Left lobe of liver (tissue), 2 donors: ENCODE results near the gene NCK1. TPM values are rescaled to one million over a fixed set of nuclear protein-coding genes. Genes with fewer than 3 reads are reported as not detected.

Experiments
- ATAC-seq: fragments of 200-7000 bp; cut with Tn5 transposase; one replicate; pipeline ENCODE4 v1.9.1; 2020; ENCODE audit warnings: mild to moderate bottlenecking, moderate library complexity
- DNase-seq: peaks from one replicate; pipeline ENCODE4 v3.0.0-alpha.2; 2020; ENCODE audit warnings: low spot score
- total RNA-seq: library from RNA; stranded (reverse); gene quantifications from one replicate; pipeline ENCODE4 v1.2.1, GENCODE V29; 2021
- donor health status: DM: no; HTN: no; CAD: no; lungs with moderate emphysema.
- donor health status: DM: no; HTN: yes; CAD: no.

Gene NCK1
- 19.0 TPM for total RNA-seq

DNA sequence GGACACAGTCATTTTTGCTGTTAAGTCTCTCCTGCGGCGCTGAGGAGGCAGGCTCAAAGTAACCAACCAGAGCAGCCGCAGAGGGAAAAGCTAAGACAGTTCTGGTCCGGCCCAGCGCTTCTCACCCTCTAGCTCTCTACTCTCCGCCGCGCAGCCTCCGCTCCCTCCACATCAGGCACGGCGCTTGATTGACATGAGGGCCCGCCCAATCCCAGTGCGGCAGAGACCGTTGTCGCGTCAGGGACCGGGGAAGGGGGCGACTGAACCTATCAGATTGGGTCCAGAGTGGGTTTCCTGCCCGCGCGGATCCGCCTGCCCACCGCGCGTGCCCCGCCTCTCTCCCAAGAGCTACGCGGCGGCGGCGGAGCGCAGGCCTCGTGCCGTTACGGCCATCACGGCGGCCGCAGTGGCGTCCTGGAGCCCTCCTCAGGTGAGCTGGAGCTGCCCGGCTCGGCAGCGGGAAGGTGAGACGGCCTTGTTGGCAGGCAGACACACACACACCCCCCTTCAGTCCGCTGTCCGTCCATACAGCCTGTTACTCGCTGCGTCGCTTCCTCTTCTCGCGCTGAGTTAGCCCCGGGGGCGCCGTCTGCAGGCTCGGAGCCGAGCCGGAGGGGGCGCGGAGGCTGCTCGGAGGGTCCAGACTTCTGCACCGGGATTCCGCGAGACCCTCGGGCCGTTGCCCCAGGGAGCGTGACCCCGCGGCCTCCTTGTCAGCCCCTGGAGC lies at the start of gene NCK1:
TSS of gene NCK1 (plus strand) at position 319 of the 727 bp plus-strand sequence. CDS start 65,794 bp downstream, outside the sequence.
- peak; percentile 94 for ATAC-seq

DNA sequence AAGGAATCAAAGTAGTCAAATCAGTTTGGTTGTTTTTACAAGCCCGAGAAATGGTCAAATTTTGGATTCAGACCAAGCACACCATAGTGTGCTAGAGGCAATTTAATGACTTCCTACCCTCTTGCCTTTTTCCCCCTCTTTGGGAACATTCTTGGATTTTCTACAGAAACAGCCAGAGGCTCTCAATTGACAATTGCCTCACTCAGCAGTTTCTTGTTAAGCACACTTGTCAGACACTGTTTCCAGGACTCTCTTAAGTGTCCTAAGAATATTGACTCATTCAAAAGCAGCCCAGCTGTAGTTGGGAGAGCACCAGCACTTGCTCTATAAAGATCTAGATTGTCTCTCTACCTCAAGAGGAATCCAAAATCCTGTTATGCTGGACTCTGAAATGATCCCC lies 44.6 kb upstream of the NCK1 start:
- no peak for ATAC-seq

More for the DNA sequence above, at the start of gene NCK1:
- DNase-seq, result peak; percentile 100

GRCh38 chr3:136818191-136818768 lies 43.7 kb upstream of the NCK1 start:
- DNase-seq, result no peak
- peak; percentile 47 for ATAC-seq

More for the DNA sequence above, 44.6 kb upstream of the NCK1 start:
- DNase-seq, result no peak

DNA sequence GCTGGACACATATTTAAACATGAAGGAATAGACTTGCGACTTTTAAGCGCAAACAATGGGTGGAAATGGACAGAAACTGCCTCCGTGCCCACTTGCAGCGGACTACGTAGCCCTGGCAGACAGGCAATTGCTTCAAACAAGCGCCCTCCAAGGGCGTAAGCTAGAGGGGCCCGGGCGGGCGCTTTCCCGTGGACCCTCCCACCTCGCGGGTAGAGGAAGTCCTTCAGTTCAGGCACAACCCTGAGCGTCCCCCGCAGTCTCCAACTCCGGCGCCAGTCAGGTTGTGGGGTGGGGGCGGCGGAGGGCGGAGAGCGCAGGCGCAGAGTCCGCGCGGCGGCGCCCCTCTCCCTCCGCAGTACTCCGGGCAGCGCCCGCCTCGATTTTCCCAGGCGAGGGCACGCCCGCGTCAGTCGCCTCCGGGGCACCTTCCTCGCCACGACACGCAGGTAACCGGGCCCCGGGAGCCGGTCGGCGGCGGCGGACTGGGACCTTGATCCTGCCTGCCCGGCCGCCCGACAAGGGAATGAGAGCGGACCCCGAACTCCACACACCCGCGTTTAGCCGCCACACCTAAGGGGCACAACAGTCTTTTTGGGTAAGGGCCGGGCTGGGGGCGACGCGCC lies 43.1 kb upstream of the NCK1 start, which contains the start of gene SLC35G2:
TSS of gene SLC35G2 (plus strand) at position 358 of the 623 bp plus-strand sequence. CDS start 35,335 bp downstream, outside the sequence.
- no peak for DNase-seq
- peak; percentile 70 for ATAC-seq

DNA sequence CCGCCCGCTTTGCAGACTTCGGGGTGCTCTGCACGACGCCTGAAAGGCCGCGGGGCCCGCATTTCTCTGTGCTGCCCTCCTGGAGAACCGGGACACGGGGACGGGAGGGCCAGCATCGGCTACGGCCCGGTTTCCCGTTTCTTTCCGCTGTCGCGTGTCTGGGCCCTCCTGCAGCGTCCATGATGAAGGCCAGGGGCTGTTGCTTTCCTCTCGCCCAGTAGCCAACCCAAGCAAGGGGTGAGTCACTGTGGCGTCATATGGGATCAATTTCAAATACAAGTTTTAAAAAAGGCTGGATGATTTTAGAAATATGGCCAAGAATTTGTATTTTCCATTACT lies 42.6 kb upstream of the NCK1 start:
- ATAC-seq, result peak; percentile 69
- no peak for DNase-seq

GRCh38 chr3:136819731-136820679 lies 42.0 kb upstream of the NCK1 start:
- peak; percentile 76 for ATAC-seq
- peak; percentile 48 for DNase-seq

GRCh38 chr3:136831461-136831860 lies 30.5 kb upstream of the NCK1 start:
- DNase-seq (no peak), ATAC-seq (no peak)

DNA sequence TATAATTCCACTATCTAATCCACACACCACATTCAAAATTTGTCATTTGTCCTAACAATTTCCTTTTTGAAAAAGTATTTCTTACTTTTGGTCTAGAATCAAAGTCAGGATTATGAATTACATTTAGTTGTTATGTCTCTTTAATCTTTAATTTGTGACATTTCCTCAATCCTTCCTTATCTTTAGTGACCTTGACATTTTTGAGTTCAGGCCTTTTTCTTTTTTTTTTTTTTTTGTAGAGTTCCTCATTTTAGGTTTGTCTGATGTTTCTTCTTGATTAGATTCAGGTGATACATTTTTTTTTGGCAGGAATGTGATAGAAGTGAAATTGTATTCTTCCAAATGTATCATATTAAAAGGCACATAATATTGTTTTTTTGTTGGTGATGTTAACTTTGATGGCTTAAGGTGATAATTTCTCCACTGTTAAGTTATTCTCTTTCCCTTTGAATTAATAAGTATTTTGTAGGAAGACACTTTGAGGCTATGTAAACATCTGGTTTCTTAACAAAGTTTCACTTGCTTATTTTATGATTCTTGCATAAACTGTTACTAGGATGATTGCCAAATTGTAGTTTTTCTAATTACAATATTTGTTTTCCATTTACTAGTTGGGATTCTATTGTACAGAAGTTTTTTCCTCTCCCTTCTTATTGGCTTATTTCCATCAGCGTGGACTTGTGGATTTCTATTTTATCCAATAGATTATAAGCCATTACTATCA lies 26.8 kb upstream of the NCK1 start:
- ATAC-seq (no peak), DNase-seq (no peak)

GRCh38 chr3:136835813-136836510 lies 26.0 kb upstream of the NCK1 start:
- ATAC-seq, result no peak
- no peak for DNase-seq

DNA sequence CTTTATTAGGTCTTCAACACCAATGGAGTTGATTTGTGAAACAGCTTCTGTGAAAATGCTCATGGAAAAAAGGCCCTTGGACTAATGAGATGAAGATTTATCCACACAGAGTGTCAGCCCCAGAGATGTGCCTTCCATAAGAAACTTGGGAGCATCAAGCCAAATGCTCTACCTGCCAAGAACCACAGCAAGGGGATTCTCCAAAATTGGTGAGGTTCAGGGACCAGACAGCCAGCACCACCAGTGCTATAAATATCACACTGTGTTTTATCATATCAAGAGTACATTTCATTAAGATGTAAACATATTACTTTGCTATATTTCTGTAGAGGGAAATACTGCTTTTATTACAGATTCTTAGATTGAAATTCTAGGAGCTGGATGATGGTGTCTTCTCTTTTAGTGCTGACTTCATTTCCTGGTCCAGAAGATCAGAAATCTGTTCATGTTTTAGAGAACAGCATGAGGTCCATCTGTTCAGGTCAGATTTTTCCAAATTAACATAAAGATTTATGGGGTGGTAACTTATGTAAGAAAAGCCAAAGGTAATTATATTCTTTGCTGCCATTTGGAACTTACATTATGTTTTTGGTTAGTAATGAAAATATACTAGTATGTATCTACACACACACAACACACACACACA lies 25.4 kb upstream of the NCK1 start:
- ATAC-seq, result no peak
- no peak for DNase-seq

- no peak for ATAC-seq
- DNase-seq, result no peak
These were observed 23.1 kb upstream of the NCK1 start for GRCh38 chr3:136838641-136839555.

DNA sequence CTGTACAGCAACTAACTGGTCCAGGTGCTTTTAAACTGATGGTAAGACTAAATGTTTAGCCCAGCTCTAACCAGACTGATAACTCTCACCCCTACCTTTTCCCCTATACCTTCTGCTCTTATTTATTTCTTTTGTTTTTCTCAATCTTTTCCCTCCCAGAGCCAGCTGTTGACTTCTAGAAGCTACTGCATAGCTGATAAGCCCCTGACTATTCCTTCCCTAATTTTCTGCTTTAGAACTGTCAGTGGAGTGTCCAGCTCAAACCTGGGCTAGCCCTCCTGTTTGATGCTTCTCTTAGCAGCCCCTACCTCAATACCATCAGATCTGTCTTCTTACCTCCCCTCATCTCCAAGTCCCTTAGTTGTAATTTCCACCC lies 22.5 kb upstream of the NCK1 start:
- DNase-seq (no peak), ATAC-seq (no peak)

DNA sequence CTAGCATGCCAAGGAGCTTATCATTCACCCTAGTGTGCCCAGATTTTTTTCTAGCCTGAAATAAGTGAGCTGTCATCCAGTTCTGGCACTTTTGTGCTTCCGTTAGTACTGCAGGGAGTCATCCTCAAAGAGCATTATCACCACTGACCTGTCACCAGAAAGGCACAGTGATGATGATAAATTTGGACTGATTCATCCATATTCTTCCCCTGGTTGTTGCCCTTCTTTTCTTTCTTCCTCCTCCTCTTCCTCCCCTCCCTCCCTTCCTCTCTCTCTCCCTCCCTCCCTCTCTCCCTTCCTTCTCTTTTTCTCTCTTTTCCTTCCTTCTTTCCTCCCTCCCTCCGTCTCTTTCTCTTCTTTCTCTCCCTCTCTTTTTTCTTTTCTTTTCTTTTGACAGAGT lies 21.8 kb upstream of the NCK1 start:
- ATAC-seq (no peak), DNase-seq (no peak)

GRCh38 chr3:136842294-136842693 lies 19.7 kb upstream of the NCK1 start:
- no peak for DNase-seq
- ATAC-seq, result no peak

DNA sequence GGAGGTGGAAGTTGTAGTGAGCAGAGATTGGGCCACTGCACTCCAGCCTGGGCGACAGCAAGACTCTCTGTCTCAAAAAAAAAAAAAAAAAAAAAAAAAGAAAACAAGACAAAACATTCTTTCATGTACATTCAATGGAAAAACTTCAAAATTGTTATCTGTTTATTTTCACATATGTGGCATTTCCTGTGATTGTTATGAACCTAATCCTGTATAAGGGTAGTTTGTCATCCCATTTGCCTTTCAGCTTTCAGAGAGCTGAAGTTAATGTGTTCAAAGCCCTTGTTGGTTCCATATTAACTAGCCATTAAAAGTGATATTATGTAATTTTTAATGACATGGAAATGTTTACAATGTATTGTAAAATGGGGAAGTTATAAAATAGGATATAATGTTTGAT lies 17.3 kb upstream of the NCK1 start:
- ATAC-seq (no peak), DNase-seq (no peak)

GRCh38 chr3:136852180-136852579 lies 9.8 kb upstream of the NCK1 start:
- no peak for DNase-seq

GRCh38 chr3:136856665-136857064 lies 5.3 kb upstream of the NCK1 start:
- DNase-seq (no peak), ATAC-seq (no peak)

More at GRCh38 chr3:136852180-136852579, 9.8 kb upstream of the NCK1 start:
- no peak for ATAC-seq

GRCh38 chr3:136858381-136858780 lies 3.6 kb upstream of the NCK1 start:
- ATAC-seq (no peak), DNase-seq (no peak)
